ENCODE results near the gene PRDM16.

Gene PRDM16

DNA sequence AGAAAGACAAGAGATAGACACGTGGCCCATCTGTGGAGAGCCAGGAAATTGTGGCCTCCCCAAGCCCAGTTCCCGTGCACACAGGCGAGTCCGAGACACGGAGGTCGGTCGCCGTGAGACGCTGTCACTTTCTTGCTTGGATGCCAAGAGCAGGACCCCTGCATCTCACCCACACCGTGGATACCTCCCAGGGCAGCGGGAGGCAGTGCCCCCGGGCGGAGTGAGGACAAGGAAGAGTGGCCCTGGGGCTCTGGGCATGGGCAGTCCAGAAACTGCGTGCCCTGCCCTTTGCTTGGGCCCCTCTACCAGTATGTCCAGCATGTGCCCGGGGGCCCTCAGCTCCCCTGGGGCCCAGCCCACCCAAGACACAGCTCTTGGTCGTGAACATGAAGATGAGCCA is 360.8 kb downstream of the PRDM16 start:
- H4K20me1 ChIP-seq (ENCODE audit: insufficient read depth, low read length), result no peaks in the 10 kb centered on the region
- no peaks in the 10 kb centered on the region for H3K9me2 ChIP-seq (ENCODE audit: low read depth, low read length)
- no peaks in the 10 kb centered on the region for H3K36me3 ChIP-seq (ENCODE audit: insufficient read depth, low read length)
- H3K27me3 ChIP-seq (ENCODE audit: insufficient read depth, low read length), result no peaks in the 10 kb centered on the region
- no peak overlapping the region for H2AFZ ChIP-seq (ENCODE audit: low read length)
- no peaks in the 10 kb centered on the region for H3K9me3 ChIP-seq (ENCODE audit: low read length)
- no peak overlapping the region for H3K9ac ChIP-seq (ENCODE audit: low read length)
- H3K4me3 ChIP-seq (ENCODE audit: low read depth, low read length, poor library complexity, severe bottlenecking), result no peak overlapping the region
- H3K79me2 ChIP-seq (ENCODE audit: insufficient read depth, low read length), result no peaks in the 10 kb centered on the region
- H3K4me1 ChIP-seq (ENCODE audit: insufficient read depth, low read length, severe bottlenecking), result no peaks in the 10 kb centered on the region
- H3K27ac ChIP-seq (ENCODE audit: low read depth, low read length, poor library complexity, severe bottlenecking), result no peak overlapping the region
- no peak overlapping the region for H3K4me2 ChIP-seq (ENCODE audit: low read length)
- no peaks in the 10 kb centered on the region for H3F3A ChIP-seq (ENCODE audit: insufficient read depth, low read length)
- TF ChIP-seq, protein P1, sequence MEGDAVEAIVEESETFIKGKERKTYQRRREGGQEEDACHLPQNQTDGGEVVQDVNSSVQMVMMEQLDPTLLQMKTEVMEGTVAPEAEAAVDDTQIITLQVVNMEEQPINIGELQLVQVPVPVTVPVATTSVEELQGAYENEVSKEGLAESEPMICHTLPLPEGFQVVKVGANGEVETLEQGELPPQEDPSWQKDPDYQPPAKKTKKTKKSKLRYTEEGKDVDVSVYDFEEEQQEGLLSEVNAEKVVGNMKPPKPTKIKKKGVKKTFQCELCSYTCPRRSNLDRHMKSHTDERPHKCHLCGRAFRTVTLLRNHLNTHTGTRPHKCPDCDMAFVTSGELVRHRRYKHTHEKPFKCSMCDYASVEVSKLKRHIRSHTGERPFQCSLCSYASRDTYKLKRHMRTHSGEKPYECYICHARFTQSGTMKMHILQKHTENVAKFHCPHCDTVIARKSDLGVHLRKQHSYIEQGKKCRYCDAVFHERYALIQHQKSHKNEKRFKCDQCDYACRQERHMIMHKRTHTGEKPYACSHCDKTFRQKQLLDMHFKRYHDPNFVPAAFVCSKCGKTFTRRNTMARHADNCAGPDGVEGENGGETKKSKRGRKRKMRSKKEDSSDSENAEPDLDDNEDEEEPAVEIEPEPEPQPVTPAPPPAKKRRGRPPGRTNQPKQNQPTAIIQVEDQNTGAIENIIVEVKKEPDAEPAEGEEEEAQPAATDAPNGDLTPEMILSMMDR (IDR thresholded peaks at IDR 0.05; ENCODE audit: low read length), result no peak
- no peak for TF ChIP-seq EZH2 (IDR thresholded peaks at IDR 0.05; ENCODE audit: borderline replicate concordance, low read length)

DNA sequence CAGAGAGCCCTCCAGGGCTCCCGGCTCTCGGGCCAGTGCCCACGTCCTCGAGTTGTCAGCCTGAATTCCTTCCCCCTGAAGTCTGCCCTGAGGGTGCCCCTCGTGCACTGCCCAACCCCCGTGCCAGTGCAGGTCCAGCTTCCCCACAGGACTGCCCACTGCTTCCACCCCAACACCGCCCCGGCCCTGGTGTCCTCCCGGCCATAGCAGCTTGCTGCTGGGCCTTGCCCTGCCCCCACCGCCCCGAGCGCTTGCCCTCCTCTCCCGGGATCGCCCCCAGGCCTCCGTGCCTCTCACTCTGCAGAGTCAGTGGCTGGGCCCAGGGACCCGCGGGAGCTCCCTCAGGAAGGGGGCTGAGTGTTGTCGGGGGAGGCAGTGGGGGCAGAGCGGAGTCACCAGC is 361.4 kb downstream of the PRDM16 start:
- Histone ChIP-seq H3K4me1 (ENCODE audit: insufficient read depth, low read length, severe bottlenecking) (no peaks in the 10 kb centered on the region), H4K20me1 (ENCODE audit: insufficient read depth, low read length) (no peaks in the 10 kb centered on the region), H3F3A (ENCODE audit: insufficient read depth, low read length) (no peaks in the 10 kb centered on the region), H3K4me3 (ENCODE audit: low read depth, low read length, poor library complexity, severe bottlenecking) (no peak overlapping the region), H3K9me3 (ENCODE audit: low read length) (no peaks in the 10 kb centered on the region), H2AFZ (ENCODE audit: low read length) (no peak overlapping the region), H3K36me3 (ENCODE audit: insufficient read depth, low read length) (no peaks in the 10 kb centered on the region), H3K4me2 (ENCODE audit: low read length) (no peak overlapping the region), H3K27ac (ENCODE audit: low read depth, low read length, poor library complexity, severe bottlenecking) (no peak overlapping the region), H3K27me3 (ENCODE audit: insufficient read depth, low read length) (no peaks in the 10 kb centered on the region), H3K9me2 (ENCODE audit: low read depth, low read length) (no peaks in the 10 kb centered on the region), H3K79me2 (ENCODE audit: insufficient read depth, low read length) (no peaks in the 10 kb centered on the region), H3K9ac (ENCODE audit: low read length) (no peak overlapping the region)
- TF ChIP-seq, protein P1 (IDR thresholded peaks at IDR 0.05; ENCODE audit: low read length), result no peak
- no peak for TF ChIP-seq EZH2 (IDR thresholded peaks at IDR 0.05; ENCODE audit: borderline replicate concordance, low read length)

DNA sequence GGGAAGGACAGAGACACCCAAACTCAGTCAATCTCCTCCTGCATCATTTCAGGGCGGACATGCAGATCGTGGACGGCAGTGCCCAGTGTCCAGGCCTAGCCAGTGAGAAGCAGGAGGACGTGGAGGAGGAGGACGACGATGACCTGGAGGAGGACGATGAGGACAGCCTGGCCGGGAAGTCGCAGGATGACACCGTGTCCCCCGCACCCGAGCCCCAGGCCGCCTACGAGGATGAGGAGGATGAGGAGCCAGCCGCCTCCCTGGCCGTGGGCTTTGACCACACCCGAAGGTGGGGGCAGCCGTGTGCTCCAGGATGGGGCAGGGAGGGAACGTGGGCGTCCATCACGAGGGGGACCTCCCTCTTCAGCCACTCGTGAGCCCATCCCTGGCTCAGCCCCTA is 361.8 kb downstream of the PRDM16 start:
- H3K9ac ChIP-seq (ENCODE audit: low read length), result no peak overlapping the region
- H2AFZ ChIP-seq (ENCODE audit: low read length), result no peak overlapping the region
- no peaks in the 10 kb centered on the region for H3K79me2 ChIP-seq (ENCODE audit: insufficient read depth, low read length)
- H3K4me1 ChIP-seq (ENCODE audit: insufficient read depth, low read length, severe bottlenecking), result no peaks in the 10 kb centered on the region
- no peak overlapping the region for H3K4me2 ChIP-seq (ENCODE audit: low read length)
- H4K20me1 ChIP-seq (ENCODE audit: insufficient read depth, low read length), result no peaks in the 10 kb centered on the region
- TF ChIP-seq EZH2 (IDR thresholded peaks at IDR 0.05; ENCODE audit: borderline replicate concordance, low read length), result no peak
- TF ChIP-seq, protein P1 (IDR thresholded peaks at IDR 0.05; ENCODE audit: low read length), result no peak
- H3K36me3 ChIP-seq (ENCODE audit: insufficient read depth, low read length), result no peaks in the 10 kb centered on the region
- H3F3A ChIP-seq (ENCODE audit: insufficient read depth, low read length), result no peaks in the 10 kb centered on the region
- no peak overlapping the region for H3K4me3 ChIP-seq (ENCODE audit: low read depth, low read length, poor library complexity, severe bottlenecking)
- no peaks in the 10 kb centered on the region for H3K9me2 ChIP-seq (ENCODE audit: low read depth, low read length)
- H3K27ac ChIP-seq (ENCODE audit: low read depth, low read length, poor library complexity, severe bottlenecking), result no peak overlapping the region
- H3K9me3 ChIP-seq (ENCODE audit: low read length), result no peaks in the 10 kb centered on the region
- no peaks in the 10 kb centered on the region for H3K27me3 ChIP-seq (ENCODE audit: insufficient read depth, low read length)

Data from OCI-LY1 (cell line).